ENCODE measurements around the gene RAB3B.

The RAB3B gene

GRCh38 chr1:51956528-51957509 lies 33.7 kb downstream of the RAB3B start:
- no peaks in the 10 kb centered on the region; the same call in 1 of the 2 replicates for H3K36me3 ChIP-seq (ENCODE audit: insufficient read depth, low read length)
- peaks cover 26% of the 10 kb centered on the region for H3K4me1 ChIP-seq (ENCODE audit: insufficient read depth, low read length)
- H3K9me3 ChIP-seq (ENCODE audit: control insufficient read depth, insufficient read depth, low read length), result no peaks in the 10 kb centered on the region
- H3K9ac ChIP-seq (ENCODE audit: low read depth, low read length), result no peak overlapping the region

GRCh38 chr1:51955797-51956527 lies 34.5 kb downstream of the RAB3B start:
- Histone ChIP-seq H3K36me3 (ENCODE audit: insufficient read depth, low read length) (peaks cover 4% of the 10 kb centered on the region), H3K4me1 (ENCODE audit: insufficient read depth, low read length) (peaks cover 26% of the 10 kb centered on the region), H3K9me3 (ENCODE audit: control insufficient read depth, insufficient read depth, low read length) (no peaks in the 10 kb centered on the region; the same call in 1 of the 2 replicates), H3K9ac (ENCODE audit: low read depth, low read length) (no peak overlapping the region)

GRCh38 chr1:51954783-51955182 lies 35.7 kb downstream of the RAB3B start:
- H3K9me3 ChIP-seq (ENCODE audit: control insufficient read depth, insufficient read depth, low read length), result peaks cover 9% of the 10 kb centered on the region
- H3K9ac ChIP-seq (ENCODE audit: low read depth, low read length), result no peak overlapping the region
- peaks cover 15% of the 10 kb centered on the region for H3K36me3 ChIP-seq (ENCODE audit: insufficient read depth, low read length)
- H3K4me1 ChIP-seq (ENCODE audit: insufficient read depth, low read length), result peaks cover 26% of the 10 kb centered on the region

GRCh38 chr1:51953079-51953478 lies 37.4 kb downstream of the RAB3B start:
- H3K9ac ChIP-seq (ENCODE audit: low read depth, low read length), result no peak overlapping the region
- peaks cover 15% of the 10 kb centered on the region for H3K36me3 ChIP-seq (ENCODE audit: insufficient read depth, low read length)
- H3K9me3 ChIP-seq (ENCODE audit: control insufficient read depth, insufficient read depth, low read length), result peaks cover 12% of the 10 kb centered on the region
- H3K4me1 ChIP-seq (ENCODE audit: insufficient read depth, low read length), result peaks cover 24% of the 10 kb centered on the region

- Histone ChIP-seq H3K4me1 (ENCODE audit: insufficient read depth, low read length) (peaks cover 20% of the 10 kb centered on the region), H3K36me3 (ENCODE audit: insufficient read depth, low read length) (peaks cover 15% of the 10 kb centered on the region), H3K9ac (ENCODE audit: low read depth, low read length) (no peak overlapping the region), H3K9me3 (ENCODE audit: control insufficient read depth, insufficient read depth, low read length) (peaks cover 12% of the 10 kb centered on the region)
Measured at GRCh38 chr1:51952638-51953037, 37.9 kb downstream of the RAB3B start.

GRCh38 chr1:51950701-51951100 lies 39.8 kb downstream of the RAB3B start:
- peaks cover 12% of the 10 kb centered on the region for H3K9me3 ChIP-seq (ENCODE audit: control insufficient read depth, insufficient read depth, low read length)
- no peak overlapping the region for H3K9ac ChIP-seq (ENCODE audit: low read depth, low read length)
- H3K4me1 ChIP-seq (ENCODE audit: insufficient read depth, low read length), result peaks cover under 1% of the 10 kb centered on the region
- peaks cover 15% of the 10 kb centered on the region for H3K36me3 ChIP-seq (ENCODE audit: insufficient read depth, low read length)

GRCh38 chr1:51949014-51949702 lies 41.3 kb downstream of the RAB3B start:
- peaks cover 20% of the 10 kb centered on the region for H3K36me3 ChIP-seq (ENCODE audit: insufficient read depth, low read length)

GRCh38 chr1:51948491-51948915 lies 42.0 kb downstream of the RAB3B start:
- no peaks in the 10 kb centered on the region for H3K4me1 ChIP-seq (ENCODE audit: insufficient read depth, low read length)
- H3K36me3 ChIP-seq (ENCODE audit: insufficient read depth, low read length), result peaks cover 20% of the 10 kb centered on the region
- H3K9me3 ChIP-seq (ENCODE audit: control insufficient read depth, insufficient read depth, low read length), result peaks cover 12% of the 10 kb centered on the region
- no peak overlapping the region for H3K9ac ChIP-seq (ENCODE audit: low read depth, low read length)

More at GRCh38 chr1:51949014-51949702, 41.3 kb downstream of the RAB3B start:
- Histone ChIP-seq H3K4me1 (ENCODE audit: insufficient read depth, low read length) (no peaks in the 10 kb centered on the region), H3K9me3 (ENCODE audit: control insufficient read depth, insufficient read depth, low read length) (peaks cover 12% of the 10 kb centered on the region), H3K9ac (ENCODE audit: low read depth, low read length) (no peak overlapping the region)

GRCh38 chr1:51946300-51946699 lies 44.2 kb downstream of the RAB3B start:
- no peaks in the 10 kb centered on the region for H3K4me1 ChIP-seq (ENCODE audit: insufficient read depth, low read length)
- H3K36me3 ChIP-seq (ENCODE audit: insufficient read depth, low read length), result peaks cover 19% of the 10 kb centered on the region
- H3K9me3 ChIP-seq (ENCODE audit: control insufficient read depth, insufficient read depth, low read length), result peaks cover 12% of the 10 kb centered on the region
- H3K9ac ChIP-seq (ENCODE audit: low read depth, low read length), result no peak overlapping the region

- Histone ChIP-seq H3K9ac (ENCODE audit: low read depth, low read length) (no peak overlapping the region), H3K9me3 (ENCODE audit: control insufficient read depth, insufficient read depth, low read length) (peaks cover 8% of the 10 kb centered on the region), H3K4me1 (ENCODE audit: insufficient read depth, low read length) (no peaks in the 10 kb centered on the region), H3K36me3 (ENCODE audit: insufficient read depth, low read length) (peaks cover 12% of the 10 kb centered on the region)
Measured at GRCh38 chr1:51945591-51945990, 44.9 kb downstream of the RAB3B start.

GRCh38 chr1:51942281-51942680 lies 48.2 kb downstream of the RAB3B start:
- Histone ChIP-seq H3K4me1 (ENCODE audit: insufficient read depth, low read length) (no peaks in the 10 kb centered on the region), H3K9me3 (ENCODE audit: control insufficient read depth, insufficient read depth, low read length) (no peaks in the 10 kb centered on the region; the same call in 1 of the 2 replicates), H3K9ac (ENCODE audit: low read depth, low read length) (no peak overlapping the region), H3K36me3 (ENCODE audit: insufficient read depth, low read length) (peaks cover 5% of the 10 kb centered on the region)

- Histone ChIP-seq H3K9me3 (ENCODE audit: control insufficient read depth, insufficient read depth, low read length) (no peaks in the 10 kb centered on the region; the same call in 1 of the 2 replicates), H3K4me1 (ENCODE audit: insufficient read depth, low read length) (no peaks in the 10 kb centered on the region), H3K9ac (ENCODE audit: low read depth, low read length) (no peak overlapping the region), H3K36me3 (ENCODE audit: insufficient read depth, low read length) (peaks cover 5% of the 10 kb centered on the region)
Measured at GRCh38 chr1:51941528-51941927, 49.0 kb downstream of the RAB3B start.

- Histone ChIP-seq H3K4me1 (ENCODE audit: insufficient read depth, low read length) (no peaks in the 10 kb centered on the region), H3K9me3 (ENCODE audit: control insufficient read depth, insufficient read depth, low read length) (no peaks in the 10 kb centered on the region), H3K9ac (ENCODE audit: low read depth, low read length) (no peak overlapping the region), H3K36me3 (ENCODE audit: insufficient read depth, low read length) (peaks cover 6% of the 10 kb centered on the region; the same call in 1 of the 2 replicates)
Measured at GRCh38 chr1:51937112-51937511, 53.4 kb downstream of the RAB3B start.

GRCh38 chr1:51936531-51936930 lies 54.0 kb downstream of the RAB3B start:
- H3K36me3 ChIP-seq (ENCODE audit: insufficient read depth, low read length), result peaks cover 9% of the 10 kb centered on the region; the same call in 1 of the 2 replicates
- H3K9ac ChIP-seq (ENCODE audit: low read depth, low read length), result no peak overlapping the region
- no peaks in the 10 kb centered on the region for H3K4me1 ChIP-seq (ENCODE audit: insufficient read depth, low read length)
- no peaks in the 10 kb centered on the region for H3K9me3 ChIP-seq (ENCODE audit: control insufficient read depth, insufficient read depth, low read length)
